ENCODE data around the gene ROR1.

Gene ROR1

GRCh38 chr1:63894627-63895265 is 120.9 kb downstream of the ROR1 start:
- no peaks in the 10 kb centered on the region for H3K79me2 ChIP-seq (ENCODE audit: insufficient read depth, low read length)
- TF ChIP-seq, protein P1, sequence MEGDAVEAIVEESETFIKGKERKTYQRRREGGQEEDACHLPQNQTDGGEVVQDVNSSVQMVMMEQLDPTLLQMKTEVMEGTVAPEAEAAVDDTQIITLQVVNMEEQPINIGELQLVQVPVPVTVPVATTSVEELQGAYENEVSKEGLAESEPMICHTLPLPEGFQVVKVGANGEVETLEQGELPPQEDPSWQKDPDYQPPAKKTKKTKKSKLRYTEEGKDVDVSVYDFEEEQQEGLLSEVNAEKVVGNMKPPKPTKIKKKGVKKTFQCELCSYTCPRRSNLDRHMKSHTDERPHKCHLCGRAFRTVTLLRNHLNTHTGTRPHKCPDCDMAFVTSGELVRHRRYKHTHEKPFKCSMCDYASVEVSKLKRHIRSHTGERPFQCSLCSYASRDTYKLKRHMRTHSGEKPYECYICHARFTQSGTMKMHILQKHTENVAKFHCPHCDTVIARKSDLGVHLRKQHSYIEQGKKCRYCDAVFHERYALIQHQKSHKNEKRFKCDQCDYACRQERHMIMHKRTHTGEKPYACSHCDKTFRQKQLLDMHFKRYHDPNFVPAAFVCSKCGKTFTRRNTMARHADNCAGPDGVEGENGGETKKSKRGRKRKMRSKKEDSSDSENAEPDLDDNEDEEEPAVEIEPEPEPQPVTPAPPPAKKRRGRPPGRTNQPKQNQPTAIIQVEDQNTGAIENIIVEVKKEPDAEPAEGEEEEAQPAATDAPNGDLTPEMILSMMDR (IDR thresholded peaks at IDR 0.05; ENCODE audit: borderline replicate concordance, extremely low read depth, low read length, poor library complexity, severe bottlenecking) = no peak
- no peak for TF ChIP-seq EZH2 (IDR thresholded peaks at IDR 0.05; ENCODE audit: borderline replicate concordance, low read depth, low read length, severe bottlenecking)

DNA sequence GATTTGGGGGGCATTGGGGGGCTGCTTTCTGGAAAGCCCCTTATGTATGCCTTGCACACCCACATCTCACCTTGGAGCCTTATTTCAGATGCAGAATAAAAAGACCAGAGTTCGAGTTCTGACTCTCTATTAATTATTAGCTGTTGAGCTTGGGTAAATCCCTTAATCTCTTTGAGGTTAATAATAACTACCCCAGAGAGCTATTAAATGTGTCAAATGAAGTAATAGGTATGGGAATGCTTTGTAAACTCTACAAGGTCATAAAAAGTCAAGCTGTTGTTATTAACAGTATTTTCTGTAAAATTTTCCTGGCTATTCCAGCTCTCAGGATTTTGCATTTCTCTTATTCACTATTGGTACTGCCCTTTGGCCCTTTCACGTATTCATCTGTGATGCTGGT is 122.9 kb downstream of the ROR1 start:
- Histone ChIP-seq H3K4me1 (ENCODE audit: insufficient read depth, low read length) (no peaks in the 10 kb centered on the region), H3K4me3 (ENCODE audit: low read depth in 1 of 2, low read length in 2 of 2) (no peak overlapping the region), H2AFZ (ENCODE audit: low read depth, low read length) (no peak overlapping the region), H3K9me3 (ENCODE audit: insufficient read depth, low read length, severe bottlenecking) (no peaks in the 10 kb centered on the region), H3K9ac (ENCODE audit: low read depth, low read length) (no peak overlapping the region), H3K36me3 (ENCODE audit: insufficient read depth, low read length) (no peaks in the 10 kb centered on the region), H3K79me2 (ENCODE audit: insufficient read depth, low read length) (no peaks in the 10 kb centered on the region), H3K27ac (ENCODE audit: low read length) (no peak overlapping the region), H4K20me1 (ENCODE audit: insufficient read depth, low read length) (no peaks in the 10 kb centered on the region), H3K27me3 (ENCODE audit: insufficient read depth, low read length, poor library complexity) (no peaks in the 10 kb centered on the region), H3K4me2 (ENCODE audit: insufficient read depth, low read length) (no peak overlapping the region)
- ATAC-seq (ENCODE audit: insufficient read depth, low read depth) = no peak
- DNase-seq = no peak
- no peak for TF ChIP-seq EZH2 (IDR thresholded peaks at IDR 0.05; ENCODE audit: borderline replicate concordance, low read depth, low read length, severe bottlenecking)
- TF ChIP-seq, protein P1 (IDR thresholded peaks at IDR 0.05; ENCODE audit: borderline replicate concordance, extremely low read depth, low read length, poor library complexity, severe bottlenecking) = no peak

More at GRCh38 chr1:63894627-63895265, 120.9 kb downstream of the ROR1 start:
- Histone ChIP-seq H3K27ac (ENCODE audit: low read length) (no peak overlapping the region), H3K4me1 (ENCODE audit: insufficient read depth, low read length) (no peaks in the 10 kb centered on the region), H3K9me3 (ENCODE audit: insufficient read depth, low read length, severe bottlenecking) (no peaks in the 10 kb centered on the region), H2AFZ (ENCODE audit: low read depth, low read length) (no peak overlapping the region), H3K27me3 (ENCODE audit: insufficient read depth, low read length, poor library complexity) (no peaks in the 10 kb centered on the region), H3K4me2 (ENCODE audit: insufficient read depth, low read length) (no peak overlapping the region), H3K9ac (ENCODE audit: low read depth, low read length) (no peak overlapping the region), H3K36me3 (ENCODE audit: insufficient read depth, low read length) (no peaks in the 10 kb centered on the region), H4K20me1 (ENCODE audit: insufficient read depth, low read length) (no peaks in the 10 kb centered on the region), H3K4me3 (ENCODE audit: low read depth in 1 of 2, low read length in 2 of 2) (no peak overlapping the region)
- DNase-seq (no peak), ATAC-seq (ENCODE audit: insufficient read depth, low read depth) (no peak)

GRCh38 chr1:63898428-63899196 is 124.8 kb downstream of the ROR1 start:
- no peak for DNase-seq
- H3K79me2 ChIP-seq (ENCODE audit: insufficient read depth, low read length) = no peaks in the 10 kb centered on the region
- H3K4me1 ChIP-seq (ENCODE audit: insufficient read depth, low read length) = no peaks in the 10 kb centered on the region
- H2AFZ ChIP-seq (ENCODE audit: low read depth, low read length) = no peak overlapping the region
- H3K9ac ChIP-seq (ENCODE audit: low read depth, low read length) = no peak overlapping the region
- no peaks in the 10 kb centered on the region for H3K27me3 ChIP-seq (ENCODE audit: insufficient read depth, low read length, poor library complexity)
- no peaks in the 10 kb centered on the region for H3K9me3 ChIP-seq (ENCODE audit: insufficient read depth, low read length, severe bottlenecking)
- H3K27ac ChIP-seq (ENCODE audit: low read length) = no peak overlapping the region
- no peak overlapping the region for H3K4me2 ChIP-seq (ENCODE audit: insufficient read depth, low read length)
- no peak for TF ChIP-seq EZH2 (IDR thresholded peaks at IDR 0.05; ENCODE audit: borderline replicate concordance, low read depth, low read length, severe bottlenecking)
- TF ChIP-seq, protein P1 (IDR thresholded peaks at IDR 0.05; ENCODE audit: borderline replicate concordance, extremely low read depth, low read length, poor library complexity, severe bottlenecking) = no peak
- H4K20me1 ChIP-seq (ENCODE audit: insufficient read depth, low read length) = no peaks in the 10 kb centered on the region
- no peak overlapping the region for H3K4me3 ChIP-seq (ENCODE audit: low read depth in 1 of 2, low read length in 2 of 2)
- no peak for ATAC-seq (ENCODE audit: insufficient read depth, low read depth)
- H3K36me3 ChIP-seq (ENCODE audit: insufficient read depth, low read length) = no peaks in the 10 kb centered on the region
